GM12878 (cell line): ENCODE data around the gene PRDM8. TPM values are rescaled to one million over a fixed set of nuclear protein-coding genes. Genes with fewer than 3 reads are reported as not detected.
"Not testable (repeated sequence)": the region's sequence is repeated elsewhere in the genome, so short reads cannot be mapped to it uniquely, and the experiment has no call there.

Source experiments
- ATAC-seq: fragments of 200-7000 bp; cut with Tn5 transposase; 3 replicates; pipeline ENCODE4 v1.9.1; 2020; ENCODE audit warnings: mild to moderate bottlenecking, moderate library complexity
- BruUV-seq: library from RNA; stranded (reverse); fragments of 400-500 nt; replicated peaks from 2 replicates; lab custom pipeline; 2021; lab: Mats Ljungman, UMichigan
- CTCF ChIA-PET: fragments of 300-600 bp; sonication (Branson Sonifier 250); formaldehyde crosslinking; extraction: SDS; loops from one replicate; lab custom pipeline; 2021; ENCODE audit warnings: inconsistent platforms; lab: Yijun Ruan, JAX
- POLR2A ChIA-PET: fragments of 350-600 bp; formaldehyde crosslinking; extraction: SDS; loops from one replicate; lab custom pipeline; 2021; ENCODE audit warnings: inconsistent platforms; lab: Charles Lee
- RAD21 ChIA-PET: fragments of 300-600 bp; sonication (Branson Sonifier 250); formaldehyde crosslinking; loops from one replicate; lab custom pipeline; 2023; ENCODE audit warnings: antibody characterized with exemption; ENCODE audit not compliant: unreplicated experiment; lab: Charles Lee
- SMC1A ChIA-PET: fragments of 300-600 bp; sonication (Branson Sonifier 250); formaldehyde crosslinking; loops from one replicate; lab custom pipeline; 2023; ENCODE audit not compliant: unreplicated experiment, uncharacterized antibody; lab: Charles Lee
- DNase-seq: peaks from one replicate; pipeline ENCODE4 v3.0.0-alpha.2; 2011; ENCODE audit warnings: low read depth, low spot score
- FAIRE-seq: peaks from 3 replicates; lab custom pipeline; 2011; peaks lifted over from hg19 to GRCh38; lab: Jason Lieb, UNC
- H2AFZ ChIP-seq: 2 replicates; pipeline ENCODE4 v1.6.0; 2011; ENCODE audit warnings: low read depth, low read length, control low read depth; ENCODE audit not compliant: control insufficient read depth
- H3K27ac ChIP-seq: 2 replicates; pipeline ENCODE4 v1.5.1; 2011; ENCODE audit warnings: control low read depth; ENCODE audit not compliant: control insufficient read depth, insufficient read depth
- H3K27me3 ChIP-seq, 2 experiments: replicated peaks in 1 of 2; 2 replicates each; pipeline versions ENCODE4 v1.6.0 to v1.6.1; 2011; ENCODE audit warnings: low read length in 1 of 2; ENCODE audit not compliant: control insufficient read depth in 2 of 2, insufficient read depth in 2 of 2
- H3K36me3 ChIP-seq, 2 experiments: 2 replicates each; pipeline ENCODE4 v1.5.1; 2011; ENCODE audit warnings: low read length in 1 of 2; ENCODE audit not compliant: control insufficient read depth in 2 of 2, insufficient read depth in 2 of 2
- H3K4me1 ChIP-seq: 2 replicates; pipeline ENCODE4 v1.6.1; 2011; ENCODE audit warnings: mild to moderate bottlenecking, low read length, moderate library complexity, mixed read lengths; ENCODE audit not compliant: control insufficient read depth, insufficient read depth
- H3K4me2 ChIP-seq: 2 replicates; pipeline ENCODE4 v1.6.0; 2011; ENCODE audit warnings: control low read depth; ENCODE audit not compliant: control insufficient read depth, insufficient read depth
- H3K4me3 ChIP-seq: fragments of 200-600 bp; sonication (generic); 2 replicates; pipeline ENCODE4 v1.5.1; 2016
- H3K79me2 ChIP-seq: 2 replicates; pipeline ENCODE4 v1.6.0; 2011; ENCODE audit warnings: low read length; ENCODE audit not compliant: control insufficient read depth, insufficient read depth
- H3K9ac ChIP-seq: 2 replicates; pipeline ENCODE4 v1.8.0; 2011; ENCODE audit warnings: low read length, control low read depth, mixed read lengths; ENCODE audit not compliant: control insufficient read depth, insufficient read depth
- H3K9me3 ChIP-seq: replicated peaks from 3 replicates; pipeline ENCODE4 v1.5.1; 2011; ENCODE audit warnings: mild to moderate bottlenecking, low read length; ENCODE audit not compliant: control insufficient read depth, insufficient read depth
- H4K20me1 ChIP-seq: 2 replicates; pipeline ENCODE4 v1.6.0; 2011; ENCODE audit not compliant: control insufficient read depth, insufficient read depth
- in situ Hi-C: fragments of 300-500 bp; cut with MboI; formaldehyde crosslinking; loops from 9 replicates; pipeline ENCODE4 v1.14.3; 2018; ENCODE audit warnings: mixed read lengths
- intact Hi-C: fragments of 100-400 bp; cut with micrococcal nuclease; formaldehyde crosslinking; loops from one replicate; pipeline ENCODE4 v1.14.2; 2022; ENCODE audit not compliant: unreplicated experiment
- polyA plus RNA-seq, 11 experiments: library from polyadenylated mRNA; depleted of rRNA in 4 of 11; unstranded in 6 of 11; stranded (reverse) in 5 of 11; fragments of >200 nt; fragmentation: Nextera tagmentation in 4 of 11; fragmentation: Illumina TruSeq in 1 of 11; extraction: Ambion mirVana in 4 of 11; extraction: Trizol in 1 of 11; gene quantifications; 1 replicate in 1 of 11; 2 replicates in 10 of 11; pipeline versions ENCODE4 v1.2.1 to v1.2.3, GENCODE V29; 2011 to 2016; ENCODE audit warnings: inconsistent platforms in 2 of 11, missing spikeins in 2 of 11, low read depth in 1 of 11
- total RNA-seq, 4 experiments: library from RNA; depleted of rRNA in 3 of 4; stranded (reverse); fragments of >200 nt in 3 of 4; fragmentation: Illumina TruSeq in 1 of 4; extraction: Trizol in 1 of 4; gene quantifications; 2 replicates each; pipeline versions ENCODE4 v1.2.1 to v1.2.3, GENCODE V29; 2013 to 2021
- TF ChIP-seq, protein P1 (sequence below): fragments of 150-350 bp; IDR thresholded peaks from 2 replicates; pipeline ENCODE4 v1.6.1; 2016; ENCODE audit warnings: low read depth, low read length

The PRDM8 gene
- total and polyA plus RNA-seq, 10 of the 15 experiments (the other 5 are each of a cell fraction or from before 2014, with no cell fraction given), result 0.09 to 1.6 (median 0.40) TPM

DNA sequence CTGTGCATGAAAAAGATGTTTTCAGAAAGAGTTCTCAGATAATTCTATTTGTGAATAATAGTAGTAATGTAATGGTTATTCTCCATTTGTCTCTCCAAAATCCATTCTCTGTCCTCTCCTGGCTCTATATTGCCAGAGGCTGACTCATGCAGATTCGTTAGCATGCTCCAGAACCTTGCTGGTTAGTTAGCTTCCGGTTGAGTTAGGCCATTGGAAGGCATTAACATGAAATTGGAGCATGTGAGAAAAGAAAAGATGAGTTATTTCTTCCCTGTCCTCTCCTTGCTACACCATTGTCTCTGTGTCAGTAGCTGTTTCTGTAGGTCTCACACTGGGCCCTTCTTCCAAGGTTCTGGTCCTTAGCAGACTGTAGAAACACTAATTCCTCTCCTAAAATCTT, 23.5 kb upstream of the PRDM8 start (continued):
- TF ChIP-seq, protein P1, sequence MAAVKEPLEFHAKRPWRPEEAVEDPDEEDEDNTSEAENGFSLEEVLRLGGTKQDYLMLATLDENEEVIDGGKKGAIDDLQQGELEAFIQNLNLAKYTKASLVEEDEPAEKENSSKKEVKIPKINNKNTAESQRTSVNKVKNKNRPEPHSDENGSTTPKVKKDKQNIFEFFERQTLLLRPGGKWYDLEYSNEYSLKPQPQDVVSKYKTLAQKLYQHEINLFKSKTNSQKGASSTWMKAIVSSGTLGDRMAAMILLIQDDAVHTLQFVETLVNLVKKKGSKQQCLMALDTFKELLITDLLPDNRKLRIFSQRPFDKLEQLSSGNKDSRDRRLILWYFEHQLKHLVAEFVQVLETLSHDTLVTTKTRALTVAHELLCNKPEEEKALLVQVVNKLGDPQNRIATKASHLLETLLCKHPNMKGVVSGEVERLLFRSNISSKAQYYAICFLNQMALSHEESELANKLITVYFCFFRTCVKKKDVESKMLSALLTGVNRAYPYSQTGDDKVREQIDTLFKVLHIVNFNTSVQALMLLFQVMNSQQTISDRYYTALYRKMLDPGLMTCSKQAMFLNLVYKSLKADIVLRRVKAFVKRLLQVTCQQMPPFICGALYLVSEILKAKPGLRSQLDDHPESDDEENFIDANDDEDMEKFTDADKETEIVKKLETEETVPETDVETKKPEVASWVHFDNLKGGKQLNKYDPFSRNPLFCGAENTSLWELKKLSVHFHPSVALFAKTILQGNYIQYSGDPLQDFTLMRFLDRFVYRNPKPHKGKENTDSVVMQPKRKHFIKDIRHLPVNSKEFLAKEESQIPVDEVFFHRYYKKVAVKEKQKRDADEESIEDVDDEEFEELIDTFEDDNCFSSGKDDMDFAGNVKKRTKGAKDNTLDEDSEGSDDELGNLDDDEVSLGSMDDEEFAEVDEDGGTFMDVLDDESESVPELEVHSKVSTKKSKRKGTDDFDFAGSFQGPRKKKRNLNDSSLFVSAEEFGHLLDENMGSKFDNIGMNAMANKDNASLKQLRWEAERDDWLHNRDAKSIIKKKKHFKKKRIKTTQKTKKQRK, result no peak

DNA sequence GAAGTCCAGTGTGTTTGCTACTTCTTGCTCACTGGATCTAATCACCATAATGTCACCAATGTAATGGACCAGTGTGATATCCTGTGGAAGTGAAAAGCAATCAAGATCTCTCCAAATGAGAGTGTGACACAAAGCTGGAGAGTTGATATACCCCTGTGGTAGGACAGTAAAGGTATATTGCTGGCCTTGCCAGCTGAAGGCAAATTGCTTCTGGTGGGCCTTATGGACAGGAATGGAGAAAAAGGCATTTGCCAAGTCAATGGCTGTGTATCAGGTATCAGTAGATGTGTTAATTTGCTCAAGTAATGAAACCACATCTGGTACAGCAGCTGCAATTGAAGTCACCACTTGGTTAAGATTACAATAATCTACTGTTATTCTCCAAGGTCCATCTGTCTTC, 19.5 kb upstream of the PRDM8 start:
- H3K9ac ChIP-seq, DNase-seq, H3K4me1 ChIP-seq, H3K9me3 ChIP-seq, H2AFZ ChIP-seq, RAD21 ChIA-PET, H3K27me3 ChIP-seq, H4K20me1 ChIP-seq, H3K36me3 ChIP-seq, H3K4me3 ChIP-seq, BruUV-seq, POLR2A ChIA-PET, H3K27ac ChIP-seq, H3K79me2 ChIP-seq, intact Hi-C loops, FAIRE-seq, H3K4me2 ChIP-seq, ATAC-seq, in situ Hi-C loops: not testable (repeated sequence)
- CTCF ChIA-PET, result interaction anchor here (0.9 to 1.5 kb wide), 3 partner anchors 42 to 892 kb away, joined by 3 read pairs; no protein-coding TSS in a partner anchor
- SMC1A ChIA-PET, result interaction anchor here (1.3 kb wide), 1 partner anchor 24 kb away, joined by 3 read pairs; no protein-coding TSS in a partner anchor
